Dendritic cell treated with granulocyte-macrophage colony-stimulating factor and Interleukin-4, amounts not matched to agents 40 ng/mL and 50 ng/mL, for 4 days (primary cell): ENCODE data around the gene FRMPD4.

Experiments used
- H3K27ac Mint-ChIP-seq: one replicate; pipeline ENCODE4 v1.8.0; 2022; ENCODE audit warnings: mild to moderate bottlenecking, mixed read lengths
- H3K27me3 Mint-ChIP-seq: one replicate; pipeline ENCODE4 v1.8.0; 2022; ENCODE audit warnings: mild to moderate bottlenecking, mixed read lengths
- H3K36me3 Mint-ChIP-seq: one replicate; pipeline ENCODE4 v1.8.0; 2022; ENCODE audit warnings: low read depth, mixed read lengths
- H3K4me1 Mint-ChIP-seq: one replicate; pipeline ENCODE4 v1.8.0; 2022; ENCODE audit warnings: low read depth, mixed read lengths
- H3K4me3 Mint-ChIP-seq: one replicate; pipeline ENCODE4 v1.8.0; 2022; ENCODE audit warnings: mild to moderate bottlenecking, moderate library complexity, mixed read lengths
- H3K9me3 Mint-ChIP-seq: one replicate; pipeline ENCODE4 v1.8.0; 2022; ENCODE audit warnings: mixed read lengths
- intact Hi-C: fragments of 100-400 bp; cut with micrococcal nuclease; formaldehyde crosslinking; loops from one replicate; pipeline ENCODE4 v1.15.0; 2022

Gene FRMPD4

GRCh38 chrX:12138361-12139313, at the start of gene FRMPD4:
Gene FRMPD4 (plus strand): TSS chrX:12138473. CDS start chrX:12138972, 499 bp downstream.
- Mint-ChIP-seq H3K36me3 (no peaks in the 10 kb centered on the region), H3K9me3 (no peaks in the 10 kb centered on the region), H3K27ac (no peak within 1 kb of the TSS), H3K4me3 (no peak within 1 kb of the TSS), H3K4me1 (no peaks in the 10 kb centered on the region), H3K27me3 (peaks cover 26% of the 10 kb centered on the region)
- intact Hi-C loops, result no loop called here

DNA sequence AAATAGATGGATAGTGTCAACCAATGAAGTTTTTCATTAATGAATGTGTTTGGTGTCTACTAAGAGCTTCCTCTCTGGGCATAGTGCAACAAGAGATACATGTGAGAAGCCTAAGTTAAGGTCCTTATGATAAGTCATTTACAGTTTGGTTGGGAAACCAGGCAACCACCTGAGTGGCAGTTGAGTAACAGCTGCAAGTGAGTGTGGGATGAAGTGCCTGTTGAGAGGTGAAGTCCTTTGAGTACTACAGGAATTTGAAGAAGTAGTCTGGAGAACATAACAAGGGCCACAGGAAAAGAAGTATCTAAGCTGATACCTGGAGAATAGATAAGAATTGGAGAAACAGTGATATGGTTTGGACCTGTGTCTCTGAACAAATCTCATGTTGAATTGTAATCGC, 48.5 kb upstream of the FRMPD4 start:
- Mint-ChIP-seq H3K9me3 (no peaks in the 10 kb centered on the region), H3K4me1 (no peaks in the 10 kb centered on the region), H3K4me3 (no peak overlapping the region), H3K27ac (no peak overlapping the region), H3K27me3 (no peaks in the 10 kb centered on the region), H3K36me3 (no peaks in the 10 kb centered on the region)
- intact Hi-C loops, result no loop called here

- Mint-ChIP-seq H3K4me3 (no peak overlapping the region), H3K27me3 (no peaks in the 10 kb centered on the region), H3K36me3 (no peaks in the 10 kb centered on the region), H3K27ac (no peak overlapping the region), H3K4me1 (no peaks in the 10 kb centered on the region), H3K9me3 (no peaks in the 10 kb centered on the region)
- intact Hi-C loops, result no loop called here
Measured at GRCh38 chrX:12113321-12113720, 25.0 kb upstream of the FRMPD4 start.

GRCh38 chrX:12115377-12115776, 22.9 kb upstream of the FRMPD4 start:
- H3K4me3 Mint-ChIP-seq, result no peak overlapping the region
- H3K27ac Mint-ChIP-seq, result no peak overlapping the region
- no peaks in the 10 kb centered on the region for H3K27me3 Mint-ChIP-seq
- no peaks in the 10 kb centered on the region for H3K4me1 Mint-ChIP-seq
- no peaks in the 10 kb centered on the region for H3K9me3 Mint-ChIP-seq
- no peaks in the 10 kb centered on the region for H3K36me3 Mint-ChIP-seq
- intact Hi-C loops, result no loop called here

DNA sequence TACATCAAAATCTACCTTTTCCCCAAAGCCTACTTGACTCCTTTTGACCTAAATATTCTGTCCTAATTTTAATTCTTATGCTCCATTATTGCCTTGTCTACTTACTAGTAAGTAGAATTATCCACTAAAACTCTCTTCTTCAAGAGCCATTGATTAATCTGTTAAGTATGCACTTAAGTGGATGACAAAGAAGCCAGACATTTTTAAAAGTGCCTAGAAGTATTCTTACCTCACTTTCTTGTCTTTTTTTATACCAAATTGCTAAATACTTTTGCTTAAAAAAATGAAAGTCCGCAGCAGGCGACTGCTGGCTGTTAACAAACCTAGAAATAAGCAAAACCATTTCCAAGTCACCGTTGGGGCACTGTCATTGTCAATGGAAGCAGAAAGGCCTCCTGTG, 20.1 kb upstream of the FRMPD4 start:
- no peaks in the 10 kb centered on the region for H3K4me1 Mint-ChIP-seq

GRCh38 chrX:12128017-12128416, 10.3 kb upstream of the FRMPD4 start:
- intact Hi-C loops, result no loop called here
- Mint-ChIP-seq H3K36me3 (no peaks in the 10 kb centered on the region), H3K4me3 (no peak overlapping the region), H3K27me3 (no peaks in the 10 kb centered on the region), H3K9me3 (peaks cover 50% of the 10 kb centered on the region), H3K4me1 (no peaks in the 10 kb centered on the region), H3K27ac (no peak overlapping the region)

More for the DNA sequence above, 20.1 kb upstream of the FRMPD4 start:
- no peaks in the 10 kb centered on the region for H3K36me3 Mint-ChIP-seq
- H3K9me3 Mint-ChIP-seq, result no peaks in the 10 kb centered on the region
- no peak overlapping the region for H3K4me3 Mint-ChIP-seq
- H3K27ac Mint-ChIP-seq, result no peak overlapping the region
- intact Hi-C loops, result no loop called here
- no peaks in the 10 kb centered on the region for H3K27me3 Mint-ChIP-seq

- Mint-ChIP-seq H3K36me3 (no peaks in the 10 kb centered on the region), H3K9me3 (no peaks in the 10 kb centered on the region), H3K27ac (no peak overlapping the region), H3K27me3 (peaks cover 26% of the 10 kb centered on the region), H3K4me3 (no peak overlapping the region), H3K4me1 (no peaks in the 10 kb centered on the region)
- intact Hi-C loops, result no loop called here
Measured at GRCh38 chrX:12137951-12138360, 317 bp upstream of the FRMPD4 start.

GRCh38 chrX:12139934-12140611, 1.8 kb downstream of the FRMPD4 start:
- intact Hi-C loops, result no loop called here
- Mint-ChIP-seq H3K9me3 (no peaks in the 10 kb centered on the region), H3K36me3 (no peaks in the 10 kb centered on the region), H3K4me1 (no peaks in the 10 kb centered on the region), H3K4me3 (no peak overlapping the region), H3K27me3 (peaks cover 26% of the 10 kb centered on the region), H3K27ac (no peak overlapping the region)

GRCh38 chrX:12141511-12141910, 3.2 kb downstream of the FRMPD4 start:
- intact Hi-C loops, result no loop called here
- H3K27me3 Mint-ChIP-seq, result peaks cover 22% of the 10 kb centered on the region
- no peak overlapping the region for H3K4me3 Mint-ChIP-seq
- no peaks in the 10 kb centered on the region for H3K36me3 Mint-ChIP-seq
- no peak overlapping the region for H3K27ac Mint-ChIP-seq
- H3K9me3 Mint-ChIP-seq, result no peaks in the 10 kb centered on the region
- no peaks in the 10 kb centered on the region for H3K4me1 Mint-ChIP-seq

DNA sequence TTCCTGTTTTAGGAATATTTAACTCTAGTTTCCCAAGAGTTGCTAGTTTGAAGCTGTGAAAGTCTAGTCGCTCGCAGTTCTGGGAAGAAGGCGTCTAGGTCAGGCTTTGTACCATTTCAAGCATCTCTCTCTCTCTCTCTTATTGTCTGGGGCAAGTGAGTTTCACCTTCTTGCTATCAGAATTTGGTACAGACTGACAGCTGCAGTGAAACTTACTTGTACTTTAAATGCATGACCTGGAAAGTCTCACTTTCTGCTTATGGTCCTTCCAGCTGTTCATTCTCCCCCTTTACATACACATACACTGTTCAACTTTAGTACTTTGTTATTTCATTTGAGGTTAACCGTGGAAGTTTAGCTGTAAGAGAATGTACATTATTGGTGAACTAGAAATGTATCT, 4.4 kb downstream of the FRMPD4 start:
- H3K27me3 Mint-ChIP-seq, result peaks cover 14% of the 10 kb centered on the region
- intact Hi-C loops, result no loop called here
- H3K4me3 Mint-ChIP-seq, result no peak overlapping the region
- no peak overlapping the region for H3K27ac Mint-ChIP-seq
- H3K4me1 Mint-ChIP-seq, result no peaks in the 10 kb centered on the region
- H3K9me3 Mint-ChIP-seq, result no peaks in the 10 kb centered on the region
- no peaks in the 10 kb centered on the region for H3K36me3 Mint-ChIP-seq

GRCh38 chrX:12145402-12145801, 7.1 kb downstream of the FRMPD4 start:
- H3K9me3 Mint-ChIP-seq, result no peaks in the 10 kb centered on the region
- no peaks in the 10 kb centered on the region for H3K27me3 Mint-ChIP-seq
- no peak overlapping the region for H3K27ac Mint-ChIP-seq
- no peaks in the 10 kb centered on the region for H3K4me1 Mint-ChIP-seq
- intact Hi-C loops, result no loop called here
- no peaks in the 10 kb centered on the region for H3K36me3 Mint-ChIP-seq
- no peak overlapping the region for H3K4me3 Mint-ChIP-seq

GRCh38 chrX:12149670-12150407, 11.6 kb downstream of the FRMPD4 start:
- no peaks in the 10 kb centered on the region for H3K9me3 Mint-ChIP-seq
- H3K4me1 Mint-ChIP-seq, result no peaks in the 10 kb centered on the region
- no peak overlapping the region for H3K27ac Mint-ChIP-seq
- no peaks in the 10 kb centered on the region for H3K27me3 Mint-ChIP-seq
- no peak overlapping the region for H3K4me3 Mint-ChIP-seq
- intact Hi-C loops, result no loop called here
- H3K36me3 Mint-ChIP-seq, result no peaks in the 10 kb centered on the region

DNA sequence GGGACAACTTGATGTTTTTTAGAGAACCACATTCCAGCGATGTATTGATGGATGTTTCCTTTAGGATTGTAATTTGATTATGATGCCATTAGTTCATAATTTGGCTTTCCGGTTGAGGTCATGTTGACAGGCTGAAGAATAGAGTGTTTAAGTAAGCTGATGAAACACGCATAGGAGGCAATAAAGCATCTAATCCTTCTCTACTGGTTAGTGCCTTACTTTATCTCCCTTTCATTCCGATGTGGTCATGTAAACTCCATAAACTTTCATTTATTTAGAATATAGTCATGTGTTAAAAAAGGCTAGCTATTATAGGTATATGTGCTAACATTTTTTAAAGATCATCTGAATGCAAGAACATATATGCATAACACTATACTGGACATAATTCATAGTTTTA, 15.0 kb downstream of the FRMPD4 start:
- no peaks in the 10 kb centered on the region for H3K9me3 Mint-ChIP-seq
- no peak overlapping the region for H3K27ac Mint-ChIP-seq
- intact Hi-C loops, result no loop called here
- no peaks in the 10 kb centered on the region for H3K36me3 Mint-ChIP-seq
- no peaks in the 10 kb centered on the region for H3K4me1 Mint-ChIP-seq
- no peaks in the 10 kb centered on the region for H3K27me3 Mint-ChIP-seq
- H3K4me3 Mint-ChIP-seq, result no peak overlapping the region

GRCh38 chrX:12153741-12154140, 15.5 kb downstream of the FRMPD4 start:
- no peaks in the 10 kb centered on the region for H3K27me3 Mint-ChIP-seq
- H3K36me3 Mint-ChIP-seq, result no peaks in the 10 kb centered on the region
- intact Hi-C loops, result no loop called here
- H3K27ac Mint-ChIP-seq, result no peak overlapping the region
- H3K4me3 Mint-ChIP-seq, result no peak overlapping the region
- no peaks in the 10 kb centered on the region for H3K9me3 Mint-ChIP-seq
- H3K4me1 Mint-ChIP-seq, result no peaks in the 10 kb centered on the region
